ENCODE measurements around the gene KDM8.

The KDM8 gene

DNA sequence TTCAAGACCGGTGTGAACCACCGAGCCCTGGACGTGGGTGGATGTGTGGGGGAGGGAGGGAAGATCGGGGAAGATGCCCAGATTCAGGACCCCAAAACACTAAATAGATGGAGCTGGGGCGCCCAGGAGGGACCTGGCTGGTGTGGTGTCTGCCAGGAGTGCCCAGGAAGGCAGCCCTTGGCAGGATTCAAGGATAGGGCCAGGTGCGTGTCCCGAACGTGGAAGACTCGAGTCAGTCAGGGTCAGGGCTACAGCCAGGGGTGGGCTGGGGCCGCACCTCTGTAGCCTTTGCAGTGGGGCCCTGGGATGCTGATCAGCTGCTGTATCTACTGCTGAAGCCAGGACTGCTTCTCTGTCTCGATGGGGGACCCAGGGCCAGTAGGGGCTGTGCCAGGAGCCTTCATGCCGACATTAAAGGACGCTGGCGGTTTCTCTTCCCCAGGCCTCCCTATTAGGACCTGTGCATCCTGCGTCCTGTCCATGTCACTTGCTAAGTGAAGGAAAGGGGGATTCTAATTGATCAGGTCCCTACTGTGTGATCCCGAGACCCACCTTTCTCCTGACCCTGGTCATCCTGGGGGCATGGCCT is 13.1 kb downstream of the KDM8 start:
- no peak for DNase-seq (ENCODE audit: low spot score)

DNA sequence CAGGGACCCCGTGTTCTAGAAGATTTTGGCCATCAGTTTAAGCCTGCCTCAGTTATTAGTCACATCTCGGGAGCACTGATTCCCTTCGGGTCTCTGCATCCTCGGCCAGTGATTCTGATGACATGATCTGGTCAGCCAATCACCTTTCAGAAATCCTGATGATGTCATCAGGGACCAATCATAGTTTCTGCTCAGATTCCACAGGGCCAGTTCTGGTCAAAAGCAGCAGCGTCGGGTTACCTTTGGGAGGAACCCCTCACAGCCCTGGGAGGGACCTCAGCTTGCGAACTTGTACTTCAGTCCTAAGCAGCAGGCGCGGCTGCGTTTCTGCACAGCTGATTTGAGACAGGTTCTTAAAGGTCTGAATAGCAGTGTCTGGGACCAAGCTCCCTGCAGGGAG is 13.9 kb downstream of the KDM8 start:
- DNase-seq (ENCODE audit: low spot score): no peak

- DNase-seq (ENCODE audit: low spot score): no peak
Observed at GRCh38 chr16:27218756-27219155, 15.4 kb downstream of the KDM8 start.

GRCh38 chr16:27219161-27219560 is 15.8 kb downstream of the KDM8 start:
- DNase-seq (ENCODE audit: low spot score): no peak

GRCh38 chr16:27220120-27220519 is 16.8 kb downstream of the KDM8 start:
- no peak for DNase-seq (ENCODE audit: low spot score)

GRCh38 chr16:27220527-27220926 is 17.2 kb downstream of the KDM8 start:
- no peak for DNase-seq (ENCODE audit: low spot score)

DNA sequence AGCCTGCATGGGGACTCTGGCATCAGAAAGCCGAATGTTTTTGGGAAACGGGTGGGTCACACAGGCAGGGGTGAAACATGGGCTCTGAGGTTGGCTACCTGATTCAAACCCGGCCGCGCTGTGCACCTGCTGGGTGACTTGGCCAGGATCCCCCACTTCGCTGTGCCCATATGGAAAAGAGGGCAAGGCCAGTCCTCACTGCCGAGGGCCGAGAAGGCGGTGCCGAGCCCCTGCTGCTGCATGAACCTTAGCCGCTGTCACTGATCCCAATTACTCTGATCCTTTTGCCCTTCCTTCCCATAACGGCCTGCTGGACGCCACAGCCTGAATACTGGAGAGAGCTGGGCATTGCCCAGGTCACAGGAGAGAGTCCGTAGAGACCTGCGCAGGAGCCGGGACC is 17.7 kb downstream of the KDM8 start:
- DNase-seq (ENCODE audit: low spot score): no peak

GRCh38 chr16:27221576-27222248 is 18.4 kb downstream of the KDM8 start:
- no peak for DNase-seq (ENCODE audit: low spot score)

GRCh38 chr16:27222249-27223225 is 19.2 kb downstream of the KDM8 start:
- no peak for DNase-seq (ENCODE audit: low spot score)

GRCh38 chr16:27223226-27223610 is 19.9 kb downstream of the KDM8 start:
- DNase-seq (ENCODE audit: low spot score): no peak

DNA sequence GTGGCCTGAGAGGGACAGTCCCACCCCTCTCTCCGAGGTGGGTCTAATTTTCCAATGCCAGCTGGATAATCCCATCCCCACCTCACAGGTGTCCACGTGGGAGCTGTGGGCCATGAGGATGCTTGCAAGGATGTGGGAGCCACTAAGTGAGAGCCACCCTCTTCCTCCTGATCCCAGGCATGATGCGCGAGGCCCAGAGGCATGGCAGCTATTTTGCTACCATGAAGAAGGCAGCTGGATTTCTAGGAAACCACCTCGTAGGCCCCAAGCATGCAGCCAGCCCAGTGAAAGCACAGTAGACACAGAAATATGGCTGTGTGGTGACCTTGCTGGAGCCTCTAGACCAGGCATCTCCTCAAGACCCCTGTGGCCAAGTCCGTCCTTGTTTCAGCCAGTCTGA is 20.4 kb downstream of the KDM8 start:
- DNase-seq (ENCODE audit: low spot score): no peak

- DNase-seq (ENCODE audit: low spot score): no peak
Observed at GRCh38 chr16:27224271-27224737, 21.0 kb downstream of the KDM8 start.

DNA sequence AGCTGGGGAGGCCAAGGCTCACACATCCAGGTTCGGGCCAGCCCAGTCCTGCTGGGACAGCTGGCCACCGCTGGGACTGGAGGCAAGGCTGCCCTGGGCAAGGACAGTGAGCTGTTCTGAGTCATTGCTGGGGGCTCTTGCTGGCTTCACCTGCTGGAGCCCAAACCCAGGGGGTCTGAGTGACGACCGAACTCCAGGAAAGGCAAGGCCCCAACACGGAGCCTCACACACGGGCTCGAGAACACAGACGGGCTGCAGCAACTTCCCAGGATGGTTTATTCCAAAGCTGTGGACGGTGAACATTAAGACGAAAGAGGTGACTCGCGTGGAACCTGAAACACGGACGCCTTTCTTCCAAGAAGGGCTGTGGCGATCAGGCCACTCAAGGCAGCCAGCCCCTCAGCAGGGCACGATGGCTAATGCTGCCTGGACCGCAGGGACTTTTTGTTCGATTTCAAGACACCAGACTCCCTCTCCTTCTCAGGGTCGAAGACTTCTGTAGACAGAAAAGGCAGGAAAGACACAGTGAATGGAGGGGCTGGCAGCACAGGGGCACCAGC is 21.5 kb downstream of the KDM8 start:
- no peak for DNase-seq (ENCODE audit: low spot score)

GRCh38 chr16:27225536-27226360 is 22.4 kb downstream of the KDM8 start:
- DNase-seq (ENCODE audit: low spot score): peak; percentile 28

DNA sequence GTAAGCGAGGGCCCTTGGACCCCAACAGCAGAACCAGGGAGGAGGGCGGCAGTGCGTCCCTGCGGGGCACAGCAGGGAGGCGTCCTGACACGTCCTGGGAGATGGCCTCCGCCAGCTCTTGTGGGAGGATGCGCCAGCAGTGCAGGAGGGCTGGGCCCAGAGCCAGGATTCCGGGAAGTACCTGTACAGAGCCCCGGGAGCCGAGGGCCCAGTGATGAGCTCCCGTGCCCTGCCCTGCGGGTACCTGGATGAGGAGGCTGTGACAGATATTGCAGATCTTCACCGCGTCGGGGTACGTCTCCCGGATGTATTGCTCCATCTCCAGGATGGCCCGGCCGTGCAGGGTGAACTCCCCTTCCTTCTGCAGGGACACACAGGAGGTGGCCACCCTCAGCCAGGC is 23.1 kb downstream of the KDM8 start:
- no peak for DNase-seq (ENCODE audit: low spot score)

- DNase-seq (ENCODE audit: low spot score): no peak
Observed at GRCh38 chr16:27226976-27227705, 23.8 kb downstream of the KDM8 start.

- no peak for DNase-seq (ENCODE audit: low spot score)
Observed at GRCh38 chr16:27228045-27228444, 24.7 kb downstream of the KDM8 start.

DNA sequence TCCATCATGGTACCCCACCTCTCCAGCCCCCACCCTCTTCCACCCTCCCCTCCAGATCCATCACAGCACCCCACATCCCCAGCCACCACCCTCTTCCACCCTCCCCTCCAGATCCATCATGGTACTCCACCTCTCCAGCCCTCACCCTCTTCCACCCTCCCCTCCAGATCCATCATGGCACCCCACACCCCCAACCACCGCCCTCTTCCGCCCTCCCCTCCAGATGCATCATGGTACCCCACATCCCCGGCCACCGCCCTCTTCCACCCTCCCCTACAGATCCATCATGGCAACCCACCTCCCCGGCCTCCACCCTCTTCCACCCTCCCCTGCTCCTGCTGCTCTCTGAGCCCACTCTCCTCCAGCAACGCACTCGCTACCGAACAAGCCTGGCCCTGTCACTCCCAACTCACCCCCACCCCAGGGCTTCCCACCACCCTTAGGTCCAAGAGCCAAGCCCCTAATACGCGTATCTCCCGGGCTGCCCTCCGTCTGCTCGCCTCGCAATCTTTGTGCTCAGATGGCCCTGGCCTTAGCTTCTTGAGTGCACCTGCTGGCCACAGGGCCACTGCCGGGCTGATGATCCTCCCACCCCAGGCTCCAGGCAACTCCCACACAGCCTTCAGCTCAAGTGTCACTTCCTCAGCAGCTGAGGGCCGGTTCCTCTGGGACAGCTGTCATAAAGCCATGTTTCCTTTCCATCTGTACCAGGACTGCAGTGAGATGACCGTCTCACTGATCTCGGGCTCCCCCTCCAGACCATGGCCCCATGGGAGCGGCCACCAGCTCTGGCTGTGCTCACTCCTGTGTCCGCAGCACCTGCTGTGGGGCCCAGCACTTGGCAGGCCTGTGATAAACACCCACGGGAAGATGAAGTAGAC is 25.5 kb downstream of the KDM8 start:
- DNase-seq (ENCODE audit: low spot score): no peak

GRCh38 chr16:27229891-27230470 is 26.7 kb downstream of the KDM8 start:
- no peak for DNase-seq (ENCODE audit: low spot score)
